K562 (cell line): ENCODE results near the gene FYB2. TPM values are rescaled to one million over a fixed set of nuclear protein-coding genes. Genes with fewer than 3 reads are reported as not detected.

Experiments used
- ATAC-seq: fragments of 200-7000 bp; cut with Tn5 transposase; 3 replicates; pipeline ENCODE4 v1.9.1; 2020; ENCODE audit warnings: moderate library complexity
- BruUV-seq: library from RNA; stranded (reverse); fragments of 400-500 nt; replicated peaks from 2 replicates; lab custom pipeline; 2021; lab: Mats Ljungman, UMichigan
- CTCF ChIA-PET: fragments of 300-600 bp; formaldehyde crosslinking; extraction: SDS; loops from one replicate; lab custom pipeline; 2021; ENCODE audit warnings: low intra/inter-chr PET ratio; lab: Yijun Ruan, JAX
- POLR2A ChIA-PET: fragments of 300-600, 350-650 bp; sonication (Branson Sonifier 250); formaldehyde crosslinking; extraction: SDS; loops from one replicate; lab custom pipeline; 2021; ENCODE audit warnings: antibody characterized with exemption, inconsistent platforms; lab: Yijun Ruan, JAX
- DNase-seq, 4 experiments: peaks; one replicate each; pipeline versions ENCODE4 v3.0.0 to v3.0.0-alpha.2; 2011 to 2018; ENCODE audit warnings: low spot score in 3 of 4, mixed read lengths in 3 of 4; ENCODE audit errors: extremely low read depth in 1 of 4
- FAIRE-seq: peaks from 2 replicates; lab custom pipeline; 2011; peaks lifted over from hg19 to GRCh38; lab: Jason Lieb, UNC
- H2AFZ ChIP-seq: 2 replicates; pipeline ENCODE4 v1.6.0; 2011; ENCODE audit warnings: low read depth, low read length, control low read depth, inconsistent platforms
- H3K27ac ChIP-seq: fragments of 200-600 bp; 3 replicates; pipeline ENCODE4 v1.8.0; 2011; ENCODE audit warnings: low read depth, mild to moderate bottlenecking, control low read depth, inconsistent platforms, low read length, moderate library complexity, mixed read lengths; ENCODE audit errors: extremely low read depth
- H3K27me3 ChIP-seq, 2 experiments: fragments of 300-600 bp in 1 of 2; 2 replicates in 1 of 2; 3 replicates in 1 of 2; pipeline versions ENCODE4 v1.6.0 to v1.8.0; 2011; ENCODE audit warnings: inconsistent platforms in 2 of 2, low read length in 2 of 2, mild to moderate bottlenecking in 1 of 2, mixed read lengths in 1 of 2, moderate library complexity in 1 of 2; ENCODE audit not compliant: control insufficient read depth in 2 of 2, insufficient read depth in 2 of 2
- H3K36me3 ChIP-seq: fragments of 300-600 bp; 3 replicates; pipeline ENCODE4 v1.8.0; 2011; ENCODE audit warnings: mild to moderate bottlenecking, low read length, inconsistent platforms; ENCODE audit not compliant: control insufficient read depth, insufficient read depth
- H3K4me1 ChIP-seq, 2 experiments: fragments of 200-600 bp in 1 of 2; replicated peaks in 1 of 2; 2 replicates in 1 of 2; 3 replicates in 1 of 2; pipeline versions ENCODE4 v1.5.1 to v1.8.0; 2011; ENCODE audit warnings: inconsistent platforms in 2 of 2, low read length in 2 of 2, mild to moderate bottlenecking in 1 of 2, mixed read lengths in 1 of 2, moderate library complexity in 1 of 2; ENCODE audit not compliant: control insufficient read depth in 2 of 2, insufficient read depth in 2 of 2
- H3K4me2 ChIP-seq: 2 replicates; pipeline ENCODE4 v1.6.1; 2011; ENCODE audit warnings: low read length, control low read depth, inconsistent platforms, mixed read lengths; ENCODE audit not compliant: insufficient read depth
- H3K4me3 ChIP-seq: fragments of 200-600 bp; sonication (generic), shearing (Covaris generic); 2 replicates; pipeline ENCODE4 v1.5.1; 2016; ENCODE audit warnings: control low read depth, inconsistent platforms
- H3K79me2 ChIP-seq: fragments of 200-600 bp; 3 replicates; pipeline ENCODE4 v1.8.0; 2011; ENCODE audit warnings: low read length, inconsistent platforms; ENCODE audit not compliant: control insufficient read depth, insufficient read depth
- H3K9ac ChIP-seq, 2 experiments: 2 replicates each; pipeline versions ENCODE4 v1.6.0 to v1.6.1; 2011; ENCODE audit warnings: low read depth in 2 of 2, low read length in 2 of 2, control low read depth in 1 of 2, inconsistent platforms in 1 of 2, mild to moderate bottlenecking in 1 of 2, mixed read lengths in 1 of 2; ENCODE audit not compliant: insufficient read depth in 1 of 2
- H3K9me1 ChIP-seq: one replicate; pipeline ENCODE4 v1.6.0; 2011; ENCODE audit warnings: inconsistent platforms, mild to moderate bottlenecking, low read length, moderate library complexity; ENCODE audit not compliant: control insufficient read depth, insufficient read depth
- H3K9me3 ChIP-seq: replicated peaks from 2 replicates; pipeline ENCODE4 v1.5.1; 2011; ENCODE audit warnings: low read depth, low read length, inconsistent platforms; ENCODE audit not compliant: control insufficient read depth, insufficient read depth
- H4K20me1 ChIP-seq: replicated peaks from 2 replicates; pipeline ENCODE4 v1.6.1; 2011; ENCODE audit warnings: low read length, inconsistent platforms, mixed read lengths; ENCODE audit not compliant: control insufficient read depth, insufficient read depth
- CCNT2 ChIP-seq: IDR thresholded peaks from 2 replicates; pipeline ENCODE4 v1.6.1; 2011; ENCODE audit warnings: borderline replicate concordance, low read depth, mild to moderate bottlenecking, moderate library complexity, mixed read lengths, low read length; ENCODE audit not compliant: insufficient read length; ENCODE audit errors: extremely low read depth
- E4F1 ChIP-seq: fragments of 250-450 bp; sonication (Bioruptor Pico); IDR thresholded peaks from 2 replicates; pipeline ENCODE4 v1.5.0; 2021; ENCODE audit warnings: mild to moderate bottlenecking, borderline replicate concordance
- PTBP1 ChIP-seq: fragments of 200-400 bp; formaldehyde crosslinking; IDR thresholded peaks from 2 replicates; pipeline ENCODE4 v1.6.1; 2017; ENCODE audit warnings: low read depth, low read length
- ZEB2 ChIP-seq: fragments of 450-650 bp; IDR thresholded peaks from 2 replicates; pipeline ENCODE4 v1.6.1; 2016
- WGBS: fragments of 100-300 bp; shearing (Covaris generic); methylation state at CpG from one replicate; pipeline ENCODE4 v1.1.6; 2016; ENCODE audit warnings: low coverage, mixed read lengths; ENCODE audit not compliant: insufficient coverage; ENCODE audit errors: missing lambda C conversion rate; 5-methylcytosine and 5-hydroxymethylcytosine counted together
- in situ Hi-C: fragments of 300-500 bp; cut with MboI; formaldehyde crosslinking; loops from 4 replicates; pipeline ENCODE4 v1.15.0; 2018; ENCODE audit warnings: inconsistent platforms, mixed read lengths
- intact Hi-C: fragments of 100-400 bp; cut with micrococcal nuclease; formaldehyde crosslinking; loops from 2 replicates; pipeline ENCODE4 v1.14.2; 2022
- polyA plus RNA-seq, 8 experiments: library from polyadenylated mRNA; depleted of rRNA in 4 of 8; stranded (reverse) in 5 of 8; unstranded in 3 of 8; fragments of >200 nt; fragmentation: Nextera tagmentation in 2 of 8; fragmentation: Illumina TruSeq in 1 of 8; extraction: Ambion mirVana in 2 of 8; extraction: Trizol in 1 of 8; gene quantifications; 2 replicates each; pipeline versions ENCODE4 v1.2.1 to v1.2.3, GENCODE V29; 2011 to 2014; ENCODE audit warnings: inconsistent platforms in 1 of 8, missing spikeins in 1 of 8
- total RNA-seq, 7 experiments: library from RNA; depleted of rRNA in 6 of 7; stranded (reverse); fragments of >200 nt in 6 of 7; fragmentation: Illumina TruSeq in 2 of 7; extraction: Trizol in 2 of 7; gene quantifications; 2 replicates each; pipeline versions ENCODE4 v1.2.1 to v1.2.3, GENCODE V29; 2011 to 2021; ENCODE audit warnings: low replicate concordance in 1 of 7

Gene FYB2
- total and polyA plus RNA-seq, 9 of the 15 experiments (the other 6 are each of a cell fraction or from before 2014, with no cell fraction given) = not detected

- BruUV-seq = no TSS peak
- no peak overlapping the region for H3K27ac ChIP-seq
- H3K9ac ChIP-seq = no peak overlapping the region
- ATAC-seq (no peak), FAIRE-seq (no peak), DNase-seq (no peak)
- no peaks in the 10 kb centered on the region for H3K4me1 ChIP-seq
- intact Hi-C loops (no loop called here), in situ Hi-C loops (loop anchor here (10.0 to 25.0 kb wide), 2 partner anchors 139 to 1212 kb away; partner anchors contain the start of gene C8B)
- ChIA-PET CTCF (no interaction called here), POLR2A (no interaction called here)
- no peaks in the 10 kb centered on the region for H3K79me2 ChIP-seq
- 0% methylated on average over 3 of the region's 4 CpGs for WGBS
- no peak overlapping the region for H3K4me2 ChIP-seq
- H2AFZ ChIP-seq = no peak overlapping the region
- H3K36me3 ChIP-seq = no peaks in the 10 kb centered on the region
- H3K9me1 ChIP-seq = no peaks in the 10 kb centered on the region
- no peaks in the 10 kb centered on the region; the same call in 1 of the 2 replicates for H4K20me1 ChIP-seq
- peaks cover 0 to 4% of the 10 kb centered on the region in 2 experiments; a peak in 1 of 5 replicates for H3K27me3 ChIP-seq
- no peak for TF ChIP-seq PTBP1
- TF ChIP-seq E4F1 (CRISPR knock-in tag) = no peak
- no peak for TF ChIP-seq ZEB2
- TF ChIP-seq CCNT2 = no peak
- H3K4me3 ChIP-seq = no peak overlapping the region
- H3K9me3 ChIP-seq = no peaks in the 10 kb centered on the region
Measured at GRCh38 chr1:56825436-56825835, 6.2 kb upstream of the FYB2 start.
